ENCODE measurements around the gene TBC1D10A. TPM values are rescaled to one million over a fixed set of nuclear protein-coding genes. Genes with fewer than 3 reads are reported as not detected.

Gene TBC1D10A
- polyA plus RNA-seq, 4 donors: 14.1 to 18.4 (median 16.3) TPM

GRCh38 chr22:30272781-30273601 lies 53.8 kb downstream of the TBC1D10A start:
- no peak for DNase-seq (ENCODE audit: low read depth in 4 of 4, low spot score in 2 of 4)

- no peak for DNase-seq (ENCODE audit: low read depth in 4 of 4, low spot score in 2 of 4)
Measured at GRCh38 chr22:30270832-30271231, 55.9 kb downstream of the TBC1D10A start.

- no peak for DNase-seq (ENCODE audit: low read depth in 4 of 4, low spot score in 2 of 4)
Measured at GRCh38 chr22:30268331-30268730, 58.4 kb downstream of the TBC1D10A start.

- DNase-seq (ENCODE audit: low read depth in 4 of 4, low spot score in 2 of 4): no peak
Measured at GRCh38 chr22:30267382-30268302, 59.1 kb downstream of the TBC1D10A start.

GRCh38 chr22:30266445-30267381 lies 60.0 kb downstream of the TBC1D10A start, which contains the start of gene OSM:
Gene OSM (minus strand): TSS chr22:30266851. CDS start chr22:30266799, 52 bp downstream.
- DNase-seq (ENCODE audit: low read depth in 4 of 4, low spot score in 2 of 4): no peak

GRCh38 chr22:30265823-30266444 lies 60.8 kb downstream of the TBC1D10A start:
- no peak for DNase-seq (ENCODE audit: low read depth in 4 of 4, low spot score in 2 of 4)

- DNase-seq (ENCODE audit: low read depth in 4 of 4, low spot score in 2 of 4): no peak
Measured at GRCh38 chr22:30265131-30265720, 61.5 kb downstream of the TBC1D10A start.

GRCh38 chr22:30263883-30264282 lies 62.9 kb downstream of the TBC1D10A start:
- no peak for DNase-seq (ENCODE audit: low read depth in 4 of 4, low spot score in 2 of 4)

- no peak for DNase-seq (ENCODE audit: low read depth in 4 of 4, low spot score in 2 of 4)
Measured at GRCh38 chr22:30262917-30263741, 63.6 kb downstream of the TBC1D10A start.

- no peak for DNase-seq (ENCODE audit: low read depth in 4 of 4, low spot score in 2 of 4)
Measured at GRCh38 chr22:30262112-30262511, 64.6 kb downstream of the TBC1D10A start.

- DNase-seq (ENCODE audit: low read depth in 4 of 4, low spot score in 2 of 4): no peak
Measured at GRCh38 chr22:30261134-30261533, 65.6 kb downstream of the TBC1D10A start.

GRCh38 chr22:30260682-30261081 lies 66.1 kb downstream of the TBC1D10A start:
- no peak for DNase-seq (ENCODE audit: low read depth in 4 of 4, low spot score in 2 of 4)

- no peak for DNase-seq (ENCODE audit: low read depth in 4 of 4, low spot score in 2 of 4)
Measured at GRCh38 chr22:30260276-30260675, 66.5 kb downstream of the TBC1D10A start.

GRCh38 chr22:30254314-30254713 lies 72.4 kb downstream of the TBC1D10A start:
- no peak for DNase-seq (ENCODE audit: low read depth in 4 of 4, low spot score in 2 of 4)

GRCh38 chr22:30253205-30253852 lies 73.4 kb downstream of the TBC1D10A start:
- no peak for DNase-seq (ENCODE audit: low read depth in 4 of 4, low spot score in 2 of 4)

- no peak for DNase-seq (ENCODE audit: low read depth in 4 of 4, low spot score in 2 of 4)
Measured at GRCh38 chr22:30252411-30253204, 74.1 kb downstream of the TBC1D10A start.

GRCh38 chr22:30251711-30252110 lies 75.0 kb downstream of the TBC1D10A start:
- no peak for DNase-seq (ENCODE audit: low read depth in 4 of 4, low spot score in 2 of 4)

Data from left renal cortex interstitium (tissue), 4 donors.